Astrocyte of the cerebellum (primary cell): ENCODE measurements around the gene GADD45B.
"Not testable (repeated sequence)": the region's sequence is repeated elsewhere in the genome, so short reads cannot be mapped to it uniquely, and the experiment has no call there.

ENCODE experiments used
- DNase-seq: peaks from one replicate; pipeline ENCODE4 v3.0.0-alpha.2; 2011; ENCODE audit warnings: low read depth
- H3K4me3 ChIP-seq: 2 replicates; pipeline ENCODE4 v1.5.1; 2011; ENCODE audit warnings: mild to moderate bottlenecking, low read depth, low read length, moderate library complexity
- in situ Hi-C: cut with HindIII; loops from 2 replicates; pipeline ENCODE4 v1.10.0; 2017; ENCODE audit warnings: low sequenced_read_pairs
- TF ChIP-seq, protein P1 (sequence below): IDR thresholded peaks from 2 replicates; pipeline ENCODE4 v1.5.1; 2012; ENCODE audit warnings: low read length, low read depth, moderate library complexity, mild to moderate bottlenecking; ENCODE audit errors: missing control alignments

The GADD45B gene

DNA sequence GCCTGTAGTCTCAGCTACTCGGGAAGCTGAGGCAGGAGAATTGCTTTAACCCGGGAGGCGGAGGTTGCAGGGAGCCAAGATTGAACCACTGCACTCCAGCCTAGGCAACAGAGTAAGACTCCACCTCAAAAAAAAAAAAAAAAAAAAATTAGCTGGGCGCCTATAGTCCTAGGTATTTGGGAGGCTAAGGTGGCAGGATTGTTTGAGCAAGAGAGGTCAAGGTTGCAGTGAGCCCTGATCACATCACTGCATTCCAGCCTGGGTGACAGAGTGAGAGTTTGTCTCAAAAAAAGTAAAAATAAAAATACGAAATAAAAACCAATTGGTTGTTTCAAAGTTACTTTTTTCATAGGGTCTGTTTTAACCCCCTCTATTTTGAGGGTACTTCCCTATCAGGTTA lies 17.9 kb upstream of the GADD45B start:
- in situ Hi-C loops: no loop called here
- no peak overlapping the region for H3K4me3 ChIP-seq
- TF ChIP-seq, protein P1, sequence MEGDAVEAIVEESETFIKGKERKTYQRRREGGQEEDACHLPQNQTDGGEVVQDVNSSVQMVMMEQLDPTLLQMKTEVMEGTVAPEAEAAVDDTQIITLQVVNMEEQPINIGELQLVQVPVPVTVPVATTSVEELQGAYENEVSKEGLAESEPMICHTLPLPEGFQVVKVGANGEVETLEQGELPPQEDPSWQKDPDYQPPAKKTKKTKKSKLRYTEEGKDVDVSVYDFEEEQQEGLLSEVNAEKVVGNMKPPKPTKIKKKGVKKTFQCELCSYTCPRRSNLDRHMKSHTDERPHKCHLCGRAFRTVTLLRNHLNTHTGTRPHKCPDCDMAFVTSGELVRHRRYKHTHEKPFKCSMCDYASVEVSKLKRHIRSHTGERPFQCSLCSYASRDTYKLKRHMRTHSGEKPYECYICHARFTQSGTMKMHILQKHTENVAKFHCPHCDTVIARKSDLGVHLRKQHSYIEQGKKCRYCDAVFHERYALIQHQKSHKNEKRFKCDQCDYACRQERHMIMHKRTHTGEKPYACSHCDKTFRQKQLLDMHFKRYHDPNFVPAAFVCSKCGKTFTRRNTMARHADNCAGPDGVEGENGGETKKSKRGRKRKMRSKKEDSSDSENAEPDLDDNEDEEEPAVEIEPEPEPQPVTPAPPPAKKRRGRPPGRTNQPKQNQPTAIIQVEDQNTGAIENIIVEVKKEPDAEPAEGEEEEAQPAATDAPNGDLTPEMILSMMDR: no peak
- DNase-seq: no peak

DNA sequence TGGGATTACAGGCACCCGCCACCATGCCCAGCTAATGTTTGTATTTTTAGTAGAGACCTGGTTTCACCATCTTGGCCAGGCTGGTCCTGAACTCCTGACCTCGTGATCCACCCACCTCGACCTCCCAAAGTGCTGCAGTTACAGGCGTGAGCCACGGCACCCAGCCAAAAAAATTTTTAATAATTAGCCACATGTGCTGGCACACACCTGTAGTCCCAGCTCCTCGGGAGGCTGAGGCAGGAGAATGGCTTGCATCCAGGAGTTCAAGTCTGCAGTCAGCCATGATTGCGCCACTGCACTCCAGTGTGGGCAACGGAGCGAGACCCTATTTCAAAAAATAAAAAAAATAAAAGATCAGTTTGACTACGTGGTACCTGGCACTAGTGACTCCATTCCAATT lies 17.2 kb upstream of the GADD45B start:
- H3K4me3 ChIP-seq, in situ Hi-C loops, DNase-seq: not testable (repeated sequence)

DNA sequence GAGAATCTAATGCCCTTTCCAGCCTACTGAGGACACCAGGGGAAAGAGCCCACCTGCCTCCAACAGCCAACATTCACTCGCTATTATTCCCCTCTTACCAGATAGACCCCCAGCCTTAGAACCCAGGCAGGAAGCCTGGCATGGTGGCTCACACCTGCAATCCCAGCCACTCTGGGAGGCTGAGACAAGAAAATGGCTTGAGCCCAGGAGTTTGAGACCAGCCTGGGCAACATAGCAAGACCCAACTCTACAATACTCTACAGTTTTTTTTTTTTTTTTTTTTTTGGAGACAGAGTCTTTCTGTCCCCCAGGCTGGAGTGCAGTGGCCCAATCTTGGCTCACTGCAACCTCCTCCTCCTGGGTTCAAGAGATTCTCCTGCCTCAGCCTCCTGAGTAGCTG lies 15.7 kb upstream of the GADD45B start:
- no peak overlapping the region for H3K4me3 ChIP-seq
- TF ChIP-seq, protein P1: no peak
- DNase-seq: no peak
- in situ Hi-C loops: no loop called here

DNA sequence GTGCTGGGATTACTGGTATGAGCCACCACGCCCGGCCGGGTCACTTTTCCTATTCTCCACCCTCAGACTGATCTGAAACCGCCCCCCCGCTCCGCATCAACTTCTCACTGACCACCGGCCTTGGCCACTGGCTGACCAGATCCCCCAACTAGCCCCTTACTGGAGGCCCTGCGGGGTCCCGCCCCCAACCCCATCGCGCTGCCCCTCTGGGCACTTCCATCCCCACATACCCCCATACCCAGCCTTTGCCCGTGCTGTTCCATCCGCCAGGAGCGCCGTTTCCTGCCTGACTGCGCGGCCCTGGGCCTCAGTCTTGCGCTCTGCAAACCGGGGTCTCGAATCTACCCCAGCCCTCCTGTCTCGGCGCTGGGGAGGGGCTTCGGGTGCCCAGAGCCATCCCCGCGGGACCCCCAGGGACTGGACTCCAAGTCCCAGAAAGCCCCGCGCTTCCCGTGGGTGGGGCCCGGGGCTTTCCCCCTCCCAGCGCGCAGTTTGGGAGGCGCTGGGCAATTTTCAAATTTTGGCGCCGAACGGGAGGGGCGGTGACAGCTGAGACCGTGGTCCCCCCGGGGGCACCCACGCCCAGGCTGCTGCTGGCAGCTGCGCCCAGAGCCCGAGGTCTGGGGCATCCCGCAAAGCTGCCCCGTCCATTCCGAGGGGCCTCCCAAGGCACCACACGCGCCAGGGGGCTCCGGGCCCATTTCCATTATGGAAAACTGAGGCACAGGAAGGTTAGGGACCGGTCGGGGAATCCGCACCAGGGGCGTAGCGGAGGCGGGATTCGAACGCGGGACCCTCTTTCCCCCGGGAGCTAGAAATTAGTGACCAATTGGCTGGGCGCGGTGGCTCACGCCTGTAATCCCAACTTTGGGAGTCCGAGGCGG lies 13.9 kb upstream of the GADD45B start:
- no peak for DNase-seq

DNA sequence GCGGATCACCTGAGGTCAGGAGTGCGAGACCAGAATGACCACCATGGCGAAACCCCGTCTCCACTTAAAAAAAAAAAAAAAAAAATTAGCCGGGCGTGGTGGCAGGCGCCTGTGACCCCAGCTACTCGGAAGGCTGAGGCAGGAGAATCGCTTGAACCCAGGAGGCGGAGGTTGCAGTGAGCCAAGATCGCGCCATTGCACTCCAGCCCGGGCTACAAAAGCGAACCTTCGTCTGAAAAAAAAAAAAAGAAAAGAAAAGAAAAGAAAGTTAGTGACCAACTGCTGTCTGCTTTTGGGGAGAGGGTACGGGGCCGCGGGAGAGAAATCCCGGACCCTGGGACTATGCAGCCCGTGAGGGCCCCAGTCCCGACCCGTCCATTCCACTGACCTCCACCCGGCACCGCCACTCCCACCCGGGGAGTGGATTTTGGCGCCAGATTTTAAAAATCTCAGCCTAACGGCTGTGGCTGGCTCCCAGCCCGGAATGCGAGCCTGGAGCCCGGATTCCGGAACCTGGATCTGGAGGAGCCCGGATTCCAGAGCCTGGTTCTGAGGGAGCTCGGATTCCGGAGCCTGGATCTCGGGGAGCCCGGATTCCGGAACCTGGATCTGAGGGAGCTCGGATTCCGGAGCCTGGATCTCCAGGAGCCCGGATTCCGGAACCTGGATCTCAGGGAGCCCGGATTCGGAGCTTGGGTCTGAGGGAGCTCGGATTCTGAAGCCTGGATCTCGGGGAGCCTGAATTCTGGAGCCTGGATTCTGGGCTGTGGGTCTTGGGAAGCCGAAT lies 13.1 kb upstream of the GADD45B start:
- peak overlapping the region; percentile 64 for H3K4me3 ChIP-seq
- TF ChIP-seq, protein P1: no peak
- in situ Hi-C loops: no loop called here
- peak; percentile 95 for DNase-seq

More for the DNA sequence above, 13.9 kb upstream of the GADD45B start:
- peak overlapping the region; percentile 64 for H3K4me3 ChIP-seq
- in situ Hi-C loops: no loop called here
- TF ChIP-seq, protein P1: peak; percentile 27

DNA sequence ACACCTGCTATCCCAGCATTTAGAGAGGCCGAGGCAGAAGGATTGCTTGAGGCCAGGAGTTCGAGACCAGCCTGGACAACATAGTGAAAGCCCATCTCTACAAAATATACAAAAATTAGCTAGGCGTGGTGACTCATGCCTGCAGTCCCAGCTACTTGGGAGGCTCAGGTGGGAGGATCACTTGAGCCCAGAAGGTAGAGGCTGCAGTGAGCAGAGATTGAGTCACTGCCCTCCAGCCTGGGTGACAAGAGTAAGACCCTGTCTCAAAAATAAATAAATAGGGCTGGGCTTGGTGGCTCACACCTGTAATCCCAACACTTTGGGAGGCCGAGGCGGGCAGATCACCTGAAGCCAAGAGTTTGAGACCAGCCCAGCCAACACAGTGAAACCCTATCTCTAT lies 12.2 kb upstream of the GADD45B start:
- DNase-seq, in situ Hi-C loops, H3K4me3 ChIP-seq: not testable (repeated sequence)

DNA sequence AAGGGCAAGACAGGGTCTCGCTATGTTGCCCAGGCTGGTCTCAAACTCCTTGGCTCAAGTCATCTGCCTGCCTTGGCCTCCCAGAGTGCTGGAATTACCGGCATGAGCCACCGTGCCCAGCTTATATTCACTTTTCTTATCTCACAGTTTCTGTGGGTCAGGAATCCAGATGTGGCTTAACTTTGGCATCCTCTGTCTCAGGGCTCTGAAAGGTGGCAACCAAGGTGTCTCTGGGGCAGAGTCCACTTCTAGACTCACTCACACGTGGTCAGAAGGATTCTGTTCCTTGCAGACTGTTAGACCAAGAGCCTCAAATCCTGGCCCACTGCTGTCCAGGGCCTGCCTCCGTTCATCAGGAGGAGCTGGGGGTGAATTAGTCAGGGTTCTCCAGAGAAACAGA lies 11.5 kb upstream of the GADD45B start:
- TF ChIP-seq, protein P1: no peak
- DNase-seq: no peak
- in situ Hi-C loops: no loop called here
- H3K4me3 ChIP-seq: no peak overlapping the region
